OCI-LY1 (cell line): ENCODE data around the gene UGT1A5.

ENCODE experiments used
- H2AFZ ChIP-seq: fragments of 200-600 bp; sonication (generic), shearing (Covaris generic); 2 replicates; pipeline ENCODE4 v1.6.0; 2014; ENCODE audit warnings: antibody characterized with exemption, mild to moderate bottlenecking, low read length
- H3F3A ChIP-seq: fragments of 200-600 bp; sonication (generic), shearing (Covaris generic); 2 replicates; pipeline ENCODE4 v1.6.0; 2014; ENCODE audit warnings: mild to moderate bottlenecking, antibody characterized with exemption, low read length, moderate library complexity; ENCODE audit not compliant: insufficient read depth
- H3K27ac ChIP-seq: fragments of 200-600 bp; sonication (generic); 2 replicates; pipeline ENCODE4 v1.5.1; 2014; ENCODE audit warnings: low read length, mixed run types, mild to moderate bottlenecking, low read depth; ENCODE audit not compliant: poor library complexity, severe bottlenecking
- H3K27me3 ChIP-seq: fragments of 200-600 bp; sonication (generic); 2 replicates; pipeline ENCODE4 v1.6.0; 2014; ENCODE audit warnings: antibody characterized with exemption, mild to moderate bottlenecking, low read length, moderate library complexity; ENCODE audit not compliant: insufficient read depth
- H3K36me3 ChIP-seq: fragments of 200-600 bp; sonication (generic); 2 replicates; pipeline ENCODE4 v1.6.1; 2014; ENCODE audit warnings: mild to moderate bottlenecking, antibody characterized with exemption, low read length, moderate library complexity, mixed read lengths; ENCODE audit not compliant: insufficient read depth
- H3K4me1 ChIP-seq: fragments of 200-600 bp; sonication (generic); 2 replicates; pipeline ENCODE4 v1.5.1; 2014; ENCODE audit warnings: mild to moderate bottlenecking, low read length, moderate library complexity; ENCODE audit not compliant: insufficient read depth, severe bottlenecking
- H3K4me2 ChIP-seq: fragments of 200-600 bp; sonication (generic), shearing (Covaris generic); 2 replicates; pipeline ENCODE4 v1.6.1; 2014; ENCODE audit warnings: low read length
- H3K4me3 ChIP-seq: fragments of 200-600 bp; sonication (generic); 2 replicates; pipeline ENCODE4 v1.5.1; 2014; ENCODE audit warnings: low read length, low read depth, mild to moderate bottlenecking, mixed read lengths; ENCODE audit not compliant: poor library complexity, severe bottlenecking
- H3K79me2 ChIP-seq: fragments of 200-600 bp; shearing (Covaris generic); 2 replicates; pipeline ENCODE4 v1.6.1; 2016; ENCODE audit warnings: mixed run types, low read length, mixed read lengths; ENCODE audit not compliant: insufficient read depth
- H3K9ac ChIP-seq: fragments of 200-600 bp; sonication (generic), shearing (Covaris generic); 2 replicates; pipeline ENCODE4 v1.6.1; 2014; ENCODE audit warnings: mild to moderate bottlenecking, low read length, mixed read lengths
- H3K9me2 ChIP-seq: fragments of 200-600 bp; sonication (generic), shearing (Covaris generic); 2 replicates; pipeline ENCODE4 v1.6.1; 2014; ENCODE audit warnings: low read depth, mild to moderate bottlenecking, low read length, mixed read lengths
- H3K9me3 ChIP-seq: fragments of 200-600 bp; shearing (Covaris generic); 2 replicates; pipeline ENCODE4 v1.6.1; 2014; ENCODE audit warnings: low read length, mixed read lengths
- H4K20me1 ChIP-seq: fragments of 200-600 bp; sonication (generic), shearing (Covaris generic); 2 replicates; pipeline ENCODE4 v1.6.0; 2016; ENCODE audit warnings: mild to moderate bottlenecking, low read length; ENCODE audit not compliant: insufficient read depth
- EZH2 ChIP-seq: fragments of 200-600 bp; sonication (generic), shearing (Covaris generic); IDR thresholded peaks from 2 replicates; pipeline ENCODE4 v1.8.0; 2017; ENCODE audit warnings: borderline replicate concordance, mixed run types, mild to moderate bottlenecking, antibody characterized with exemption, low read length, moderate library complexity, mixed read lengths
- TF ChIP-seq, protein P1 (sequence below): fragments of 200-600 bp; sonication (generic), shearing (Covaris generic); IDR thresholded peaks from 2 replicates; pipeline ENCODE4 v1.5.1; 2017; ENCODE audit warnings: mild to moderate bottlenecking, antibody characterized with exemption, low read length, moderate library complexity, mixed read lengths

The UGT1A5 gene

GRCh38 chr2:233680361-233681045 is 32.2 kb upstream of the UGT1A5 start:
- H3K79me2 ChIP-seq: no peaks in the 10 kb centered on the region
- no peaks in the 10 kb centered on the region for H3K27me3 ChIP-seq
- H3K9me3 ChIP-seq: no peaks in the 10 kb centered on the region
- no peaks in the 10 kb centered on the region for H3K4me1 ChIP-seq
- H3K27ac ChIP-seq: no peak overlapping the region
- no peak overlapping the region for H3K4me3 ChIP-seq
- H4K20me1 ChIP-seq: no peaks in the 10 kb centered on the region
- H3F3A ChIP-seq: no peaks in the 10 kb centered on the region
- TF ChIP-seq, protein P1, sequence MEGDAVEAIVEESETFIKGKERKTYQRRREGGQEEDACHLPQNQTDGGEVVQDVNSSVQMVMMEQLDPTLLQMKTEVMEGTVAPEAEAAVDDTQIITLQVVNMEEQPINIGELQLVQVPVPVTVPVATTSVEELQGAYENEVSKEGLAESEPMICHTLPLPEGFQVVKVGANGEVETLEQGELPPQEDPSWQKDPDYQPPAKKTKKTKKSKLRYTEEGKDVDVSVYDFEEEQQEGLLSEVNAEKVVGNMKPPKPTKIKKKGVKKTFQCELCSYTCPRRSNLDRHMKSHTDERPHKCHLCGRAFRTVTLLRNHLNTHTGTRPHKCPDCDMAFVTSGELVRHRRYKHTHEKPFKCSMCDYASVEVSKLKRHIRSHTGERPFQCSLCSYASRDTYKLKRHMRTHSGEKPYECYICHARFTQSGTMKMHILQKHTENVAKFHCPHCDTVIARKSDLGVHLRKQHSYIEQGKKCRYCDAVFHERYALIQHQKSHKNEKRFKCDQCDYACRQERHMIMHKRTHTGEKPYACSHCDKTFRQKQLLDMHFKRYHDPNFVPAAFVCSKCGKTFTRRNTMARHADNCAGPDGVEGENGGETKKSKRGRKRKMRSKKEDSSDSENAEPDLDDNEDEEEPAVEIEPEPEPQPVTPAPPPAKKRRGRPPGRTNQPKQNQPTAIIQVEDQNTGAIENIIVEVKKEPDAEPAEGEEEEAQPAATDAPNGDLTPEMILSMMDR: no peak
- TF ChIP-seq EZH2: no peak
- no peak overlapping the region for H3K4me2 ChIP-seq
- H3K36me3 ChIP-seq: no peaks in the 10 kb centered on the region
- H3K9ac ChIP-seq: no peak overlapping the region
- H2AFZ ChIP-seq: no peak overlapping the region
- no peaks in the 10 kb centered on the region; the same call in 1 of the 2 replicates for H3K9me2 ChIP-seq

GRCh38 chr2:233681521-233682099 is 31.1 kb upstream of the UGT1A5 start, which contains the start of gene UGT1A7:
Gene UGT1A7, plus strand, starts transcription at chr2:233681901. Its CDS starts 37 bp downstream, at chr2:233681938.
- no peaks in the 10 kb centered on the region for H3K79me2 ChIP-seq
- no peak within 1 kb of the TSS for H3K9ac ChIP-seq
- H3K4me1 ChIP-seq: no peaks in the 10 kb centered on the region
- no peaks in the 10 kb centered on the region for H4K20me1 ChIP-seq
- no peak within 1 kb of the TSS for H3K4me3 ChIP-seq
- no peak within 1 kb of the TSS for H2AFZ ChIP-seq
- H3K4me2 ChIP-seq: no peak within 1 kb of the TSS
- H3F3A ChIP-seq: no peaks in the 10 kb centered on the region
- TF ChIP-seq, protein P1: no peak
- TF ChIP-seq EZH2: no peak
- H3K9me2 ChIP-seq: no peaks in the 10 kb centered on the region; the same call in 1 of the 2 replicates
- H3K9me3 ChIP-seq: no peaks in the 10 kb centered on the region
- no peak within 1 kb of the TSS for H3K27ac ChIP-seq
- no peaks in the 10 kb centered on the region for H3K27me3 ChIP-seq
- no peaks in the 10 kb centered on the region for H3K36me3 ChIP-seq

DNA sequence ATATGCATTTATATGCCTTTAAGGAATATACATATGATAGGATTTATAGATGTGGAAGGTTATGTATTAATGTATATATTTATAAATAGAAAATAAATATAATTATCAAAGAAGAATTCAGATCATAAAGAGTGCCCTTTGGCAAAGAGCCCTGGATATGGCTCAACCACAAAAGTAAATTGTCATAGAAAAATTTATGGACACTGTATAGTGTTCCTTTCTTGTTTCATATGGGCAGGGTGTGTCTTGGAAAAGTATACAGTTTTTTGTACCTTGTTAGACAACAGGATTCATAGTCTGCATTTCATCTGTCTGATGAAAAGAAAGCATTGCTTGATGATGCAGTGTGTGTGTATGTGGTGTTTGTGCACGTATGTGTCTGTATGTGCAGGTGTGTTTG is 28.1 kb upstream of the UGT1A5 start:
- no peak overlapping the region for H2AFZ ChIP-seq

More for the DNA sequence above, 28.1 kb upstream of the UGT1A5 start:
- H3K9me3 ChIP-seq: no peaks in the 10 kb centered on the region
- H3K4me3 ChIP-seq: no peak overlapping the region
- no peaks in the 10 kb centered on the region for H3K36me3 ChIP-seq
- no peaks in the 10 kb centered on the region for H3F3A ChIP-seq
- TF ChIP-seq, protein P1: no peak
- TF ChIP-seq EZH2: no peak
- no peaks in the 10 kb centered on the region for H4K20me1 ChIP-seq
- no peaks in the 10 kb centered on the region for H3K4me1 ChIP-seq
- H3K27ac ChIP-seq: no peak overlapping the region
- no peaks in the 10 kb centered on the region; the same call in 1 of the 2 replicates for H3K9me2 ChIP-seq
- H3K79me2 ChIP-seq: no peaks in the 10 kb centered on the region
- no peaks in the 10 kb centered on the region for H3K27me3 ChIP-seq
- no peak overlapping the region for H3K4me2 ChIP-seq
- no peak overlapping the region for H3K9ac ChIP-seq
